Erythroblast (primary cell): Measurements from ENCODE around the gene ATXN7L1.

ENCODE experiments used
- GATA1 ChIP-seq: IDR thresholded peaks from 2 replicates; pipeline ENCODE4 v1.6.1; 2011; ENCODE audit warnings: low read depth, mild to moderate bottlenecking, control low read depth, low read length, moderate library complexity
- POLR2A ChIP-seq: IDR thresholded peaks from 2 replicates; pipeline ENCODE4 v1.6.1; 2011; ENCODE audit warnings: mild to moderate bottlenecking, low read length

DNA sequence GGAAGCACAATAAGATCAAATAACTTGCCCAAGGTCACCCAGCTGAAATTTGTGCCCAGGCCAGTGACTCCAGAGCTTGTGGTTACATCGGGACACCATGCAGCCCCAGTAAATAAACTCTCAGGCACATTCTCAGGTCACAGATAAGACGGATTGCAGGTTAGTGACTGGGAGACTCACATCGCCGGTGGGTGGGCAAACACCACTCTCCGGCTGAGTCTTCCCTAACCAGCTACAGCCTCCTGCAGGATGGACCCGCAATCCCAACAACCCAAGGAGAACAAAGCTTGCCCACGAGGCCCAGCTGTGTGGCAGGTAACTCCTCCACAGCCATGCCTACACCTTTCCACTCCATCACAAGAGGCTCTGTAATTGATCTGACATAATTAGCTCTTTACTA lies 213.4 kb downstream of the ATXN7L1 start:
- no peak for TF ChIP-seq POLR2A
- no peak for TF ChIP-seq GATA1
